GM23338 (cell line): Measurements from ENCODE around the gene OMP. TPM values are rescaled to one million over a fixed set of nuclear protein-coding genes. Genes with fewer than 3 reads are reported as not detected.

Source experiments
- ATAC-seq: fragments of 200-7000 bp; cut with Tn5 transposase; 3 replicates; pipeline ENCODE4 v1.9.1; 2020
- DNase-seq: peaks from one replicate; pipeline ENCODE4 v3.0.0-alpha.2; 2015; ENCODE audit warnings: low spot score
- H2AFZ ChIP-seq: fragments of 200-600 bp; sonication (generic); 2 replicates; pipeline ENCODE4 v1.8.0; 2016; ENCODE audit warnings: antibody characterized with exemption, mild to moderate bottlenecking, moderate library complexity
- H3F3A ChIP-seq: fragments of 200-600 bp; sonication (generic); replicated peaks from 2 replicates; pipeline ENCODE4 v1.8.0; 2017; ENCODE audit warnings: antibody characterized with exemption, mixed run types, low read depth
- H3K27ac ChIP-seq: fragments of 200-600 bp; sonication (generic); 2 replicates; pipeline ENCODE4 v1.6.1; 2016; ENCODE audit warnings: low read depth
- H3K27me3 ChIP-seq: fragments of 200-600 bp; sonication (generic); 2 replicates; pipeline ENCODE4 v1.8.0; 2016; ENCODE audit warnings: mild to moderate bottlenecking, mixed run types, moderate library complexity; ENCODE audit not compliant: insufficient read depth
- H3K36me3 ChIP-seq: fragments of 200-600 bp; sonication (generic); 2 replicates; pipeline ENCODE4 v1.8.0; 2016; ENCODE audit warnings: mild to moderate bottlenecking; ENCODE audit not compliant: insufficient read depth
- H3K4me1 ChIP-seq: fragments of 200-600 bp; sonication (generic); 2 replicates; pipeline ENCODE4 v1.8.0; 2016; ENCODE audit warnings: mild to moderate bottlenecking, moderate library complexity; ENCODE audit not compliant: insufficient read depth
- H3K4me2 ChIP-seq: fragments of 200-600 bp; sonication (generic); 2 replicates; pipeline ENCODE4 v1.7.1; 2017; ENCODE audit warnings: mixed run types
- H3K4me3 ChIP-seq: fragments of 200-600 bp; sonication (generic); 2 replicates; pipeline ENCODE4 v1.6.1; 2016; ENCODE audit warnings: mixed run types
- H3K79me2 ChIP-seq: fragments of 200-600 bp; sonication (generic); replicated peaks from 2 replicates; pipeline ENCODE4 v1.8.0; 2017; ENCODE audit warnings: mild to moderate bottlenecking; ENCODE audit not compliant: insufficient read depth
- H3K9me2 ChIP-seq: fragments of 200-600 bp; sonication (generic); 2 replicates; pipeline ENCODE4 v1.8.0; 2017; ENCODE audit not compliant: insufficient read depth
- H4K20me1 ChIP-seq: fragments of 200-600 bp; sonication (generic); replicated peaks from 2 replicates; pipeline ENCODE4 v1.8.0; 2017; ENCODE audit warnings: mild to moderate bottlenecking; ENCODE audit not compliant: insufficient read depth
- H3K27ac Mint-ChIP-seq: 2 replicates; pipeline ENCODE4 v1.8.0; 2020; ENCODE audit warnings: inconsistent platforms, mild to moderate bottlenecking, moderate library complexity, mixed read lengths
- H3K27me3 Mint-ChIP-seq: 3 replicates; pipeline ENCODE4 v1.8.0; 2022; ENCODE audit warnings: low read depth, mild to moderate bottlenecking, moderate library complexity, mixed read lengths, inconsistent platforms; ENCODE audit not compliant: insufficient read depth, poor library complexity
- H3K36me3 Mint-ChIP-seq: 3 replicates; pipeline ENCODE4 v1.8.0; 2021; ENCODE audit warnings: low read depth, mild to moderate bottlenecking, inconsistent platforms, moderate library complexity, mixed read lengths
- H3K4me1 Mint-ChIP-seq: 3 replicates; pipeline ENCODE4 v1.8.0; 2020; ENCODE audit warnings: mild to moderate bottlenecking, inconsistent platforms, mixed read lengths
- H3K4me3 Mint-ChIP-seq: 3 replicates; pipeline ENCODE4 v1.8.0; 2021; ENCODE audit warnings: moderate library complexity, mild to moderate bottlenecking, inconsistent platforms, mixed read lengths
- H3K9me3 Mint-ChIP-seq: 3 replicates; pipeline ENCODE4 v1.8.0; 2020; ENCODE audit warnings: moderate library complexity, mild to moderate bottlenecking, inconsistent platforms, mixed read lengths
- ETS1 ChIP-seq: IDR thresholded peaks from 2 replicates; pipeline ENCODE4 v1.6.1; 2016; ENCODE audit warnings: antibody characterized with exemption
- EZH2phosphoT487 ChIP-seq: fragments of 200-600 bp; sonication (generic); IDR thresholded peaks from one replicate; pipeline ENCODE4 v1.8.1; 2018; ENCODE audit warnings: antibody characterized with exemption; ENCODE audit not compliant: unreplicated experiment
- REST ChIP-seq: IDR thresholded peaks from one replicate; pipeline ENCODE4 v1.6.1; 2018; ENCODE audit warnings: antibody characterized with exemption; ENCODE audit not compliant: unreplicated experiment
- STAT1 ChIP-seq: IDR thresholded peaks from one replicate; pipeline ENCODE4 v1.6.1; 2016; ENCODE audit warnings: antibody characterized with exemption; ENCODE audit not compliant: unreplicated experiment
- ZNF462 ChIP-seq: fragments of 250-450 bp; sonication (Bioruptor Pico); IDR thresholded peaks from 2 replicates; pipeline ENCODE4 v1.5.0; 2020; ENCODE audit warnings: mild to moderate bottlenecking, moderate library complexity
- polyA plus RNA-seq: library from polyadenylated mRNA; unstranded; fragments of >200 nt; fragmentation: Nextera tagmentation; extraction: Ambion mirVana; gene quantifications from 2 replicates; pipeline ENCODE4 v1.2.1, GENCODE V29; 2016
- total RNA-seq: library from RNA; depleted of rRNA; stranded (reverse); fragments of >200 nt; shearing (Covaris generic); gene quantifications from 2 replicates; pipeline ENCODE4 v1.2.3, GENCODE V29; 2014

The OMP gene
- total and polyA plus RNA-seq, 2 experiments from 2014 or later = 1.0 TPM; not detected in 1

GRCh38 chr11:77122576-77123212 lies 20.1 kb downstream of the OMP start:
- no peak for TF ChIP-seq ETS1
- no peak for TF ChIP-seq REST
- TF ChIP-seq STAT1 = no peak
- TF ChIP-seq ZNF462 (CRISPR knock-in tag) = no peak
- no peak for TF ChIP-seq EZH2phosphoT487
- H3K4me3 Mint-ChIP-seq = no peak overlapping the region
- Histone ChIP-seq H3K4me2 (no peak overlapping the region), H3K27me3 (no peaks in the 10 kb centered on the region), H3K4me3 (no peak overlapping the region), H3K36me3 (no peaks in the 10 kb centered on the region), H3K79me2 (no peaks in the 10 kb centered on the region), H3K27ac (no peak overlapping the region), H2AFZ (no peak overlapping the region), H3K4me1 (peaks cover 2% of the 10 kb centered on the region), H3F3A (0 out of 2 replicates have a peak, but pooled peaks cover 4% of the 10 kb centered on the region), H3K9me2 (no peaks in the 10 kb centered on the region), H4K20me1 (no peaks in the 10 kb centered on the region; the same call in 1 of the 2 replicates)
- H3K36me3 Mint-ChIP-seq = peaks cover 5% of the 10 kb centered on the region; the same call in 1 of the 3 replicates
- DNase-seq (no peak), ATAC-seq (no peak)
- no peak overlapping the region for H3K27ac Mint-ChIP-seq
- no peaks in the 10 kb centered on the region for H3K9me3 Mint-ChIP-seq
- peaks cover 16% of the 10 kb centered on the region for H3K27me3 Mint-ChIP-seq
- H3K4me1 Mint-ChIP-seq = peaks cover 11% of the 10 kb centered on the region; the same call in 2 of the 3 replicates
